ENCODE data around the gene GABBR1. TPM values are rescaled to one million over a fixed set of nuclear protein-coding genes. Genes with fewer than 3 reads are reported as not detected.

Gene GABBR1
- total RNA-seq, 1 donor from 2014 or later: 9.9 TPM

GRCh38 chr6:29530671-29531310 is 102.2 kb downstream of the GABBR1 start:
- no peak overlapping the region for H3K9ac ChIP-seq (ENCODE audit: low read depth in 1 of 3, low read length in 3 of 3)
- no peaks in the 10 kb centered on the region for H3K36me3 ChIP-seq (ENCODE audit: control insufficient read depth in 3 of 3, insufficient read depth in 3 of 3, low read length in 3 of 3)
- H3K4me3 ChIP-seq (ENCODE audit: low read length in 3 of 3): no peak overlapping the region
- H3K9me3 ChIP-seq (ENCODE audit: control insufficient read depth in 3 of 3, low read length in 3 of 3): no peaks in the 10 kb centered on the region
- H3K27ac ChIP-seq (ENCODE audit: low read depth, low read length): no peak overlapping the region
- no peaks in the 10 kb centered on the region for H3K27me3 ChIP-seq (ENCODE audit: control insufficient read depth in 3 of 3, insufficient read depth in 3 of 3, low read length in 3 of 3)
- no peaks in the 10 kb centered on the region for H3K4me1 ChIP-seq (ENCODE audit: control insufficient read depth in 3 of 3, insufficient read depth in 3 of 3, low read length in 3 of 3)

DNA sequence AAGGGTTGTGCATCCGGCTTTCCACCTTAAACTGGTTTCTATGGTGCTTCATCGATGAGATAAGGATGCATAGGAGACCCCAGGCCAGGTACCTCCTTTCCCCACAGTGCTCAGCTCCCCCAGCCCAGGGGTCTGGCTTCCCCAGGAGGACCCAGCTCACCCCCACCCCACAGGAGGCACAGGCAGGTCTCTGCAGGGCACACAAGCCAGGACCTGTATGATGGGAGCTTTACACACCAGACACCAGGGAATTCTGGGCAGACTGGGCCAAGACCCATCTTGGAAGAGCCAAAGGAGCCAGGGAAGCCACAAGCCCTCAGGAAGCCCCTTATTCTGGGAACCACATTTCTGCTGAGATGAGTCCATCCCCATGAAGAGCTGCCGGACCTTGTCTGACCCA is 103.0 kb downstream of the GABBR1 start:
- Histone ChIP-seq H3K27ac (ENCODE audit: low read depth, low read length) (no peak overlapping the region), H3K27me3 (ENCODE audit: control insufficient read depth in 3 of 3, insufficient read depth in 3 of 3, low read length in 3 of 3) (no peaks in the 10 kb centered on the region), H3K4me1 (ENCODE audit: control insufficient read depth in 3 of 3, insufficient read depth in 3 of 3, low read length in 3 of 3) (no peaks in the 10 kb centered on the region), H3K9me3 (ENCODE audit: control insufficient read depth in 3 of 3, low read length in 3 of 3) (no peaks in the 10 kb centered on the region), H3K4me3 (ENCODE audit: low read length in 3 of 3) (no peak overlapping the region), H3K9ac (ENCODE audit: low read depth in 1 of 3, low read length in 3 of 3) (no peak overlapping the region), H3K36me3 (ENCODE audit: control insufficient read depth in 3 of 3, insufficient read depth in 3 of 3, low read length in 3 of 3) (no peaks in the 10 kb centered on the region)

DNA sequence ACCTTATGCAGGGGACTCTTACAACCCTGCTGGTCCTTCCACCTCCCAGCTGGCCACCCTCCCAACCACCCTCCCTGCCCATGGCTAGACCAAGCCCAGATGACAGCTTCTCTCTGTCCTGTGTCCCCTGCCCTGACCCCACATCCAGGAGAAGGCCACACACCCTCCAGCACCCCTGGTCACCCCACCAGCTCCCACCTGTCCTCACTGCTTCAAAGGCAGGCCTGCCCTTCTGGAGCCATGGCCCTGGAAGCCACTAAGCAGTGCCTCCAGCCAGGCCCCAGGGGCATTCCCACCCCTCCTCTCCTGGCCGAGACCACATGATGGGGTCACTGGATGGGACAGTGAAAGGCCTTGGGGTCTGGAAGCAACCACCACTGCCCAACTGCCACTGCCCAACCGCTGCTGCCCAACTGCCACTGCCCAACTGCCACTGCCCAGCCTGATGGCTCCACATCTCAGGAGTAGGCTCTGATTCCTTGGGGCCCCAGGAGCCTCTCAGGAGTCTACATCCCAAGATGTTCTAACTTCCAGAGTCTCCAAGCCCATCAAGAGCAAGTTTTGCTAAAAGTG is 103.9 kb downstream of the GABBR1 start:
- no peaks in the 10 kb centered on the region for H3K9me3 ChIP-seq (ENCODE audit: control insufficient read depth in 3 of 3, low read length in 3 of 3)
- no peak overlapping the region for H3K27ac ChIP-seq (ENCODE audit: low read depth, low read length)
- no peaks in the 10 kb centered on the region for H3K36me3 ChIP-seq (ENCODE audit: control insufficient read depth in 3 of 3, insufficient read depth in 3 of 3, low read length in 3 of 3)
- no peaks in the 10 kb centered on the region for H3K27me3 ChIP-seq (ENCODE audit: control insufficient read depth in 3 of 3, insufficient read depth in 3 of 3, low read length in 3 of 3)
- H3K4me1 ChIP-seq (ENCODE audit: control insufficient read depth in 3 of 3, insufficient read depth in 3 of 3, low read length in 3 of 3): no peaks in the 10 kb centered on the region
- H3K9ac ChIP-seq (ENCODE audit: low read depth in 1 of 3, low read length in 3 of 3): no peak overlapping the region
- H3K4me3 ChIP-seq (ENCODE audit: low read length in 3 of 3): no peak overlapping the region

- Histone ChIP-seq H3K27ac (ENCODE audit: low read depth, low read length) (no peak overlapping the region), H3K9ac (ENCODE audit: low read depth in 1 of 3, low read length in 3 of 3) (no peak overlapping the region)
Measured at GRCh38 chr6:29528300-29528931, 104.6 kb downstream of the GABBR1 start.

DNA sequence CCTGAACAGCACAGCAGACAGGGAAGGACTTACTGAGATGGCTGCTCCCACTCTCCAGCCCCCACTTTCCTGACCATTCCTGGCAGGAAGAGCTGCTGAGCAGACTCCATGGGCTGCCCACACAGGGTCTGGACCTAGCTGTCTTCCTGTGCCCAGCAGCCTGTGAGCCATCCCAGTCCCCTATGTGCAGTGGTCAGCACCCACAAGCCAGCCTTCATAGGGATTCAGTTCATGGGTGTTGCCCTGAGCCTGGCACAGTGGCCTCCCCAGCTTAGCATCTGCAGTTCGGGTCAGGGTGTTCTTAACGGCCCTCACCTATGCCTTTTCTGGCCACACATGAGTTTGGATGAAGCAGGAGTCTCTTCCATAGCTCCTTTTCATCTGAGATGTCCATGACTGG is 105.4 kb downstream of the GABBR1 start:
- Histone ChIP-seq H3K4me1 (ENCODE audit: control insufficient read depth in 3 of 3, insufficient read depth in 3 of 3, low read length in 3 of 3) (no peaks in the 10 kb centered on the region), H3K4me3 (ENCODE audit: low read length in 3 of 3) (no peak overlapping the region), H3K27ac (ENCODE audit: low read depth, low read length) (no peak overlapping the region), H3K9ac (ENCODE audit: low read depth in 1 of 3, low read length in 3 of 3) (no peak overlapping the region), H3K36me3 (ENCODE audit: control insufficient read depth in 3 of 3, insufficient read depth in 3 of 3, low read length in 3 of 3) (no peaks in the 10 kb centered on the region), H3K27me3 (ENCODE audit: control insufficient read depth in 3 of 3, insufficient read depth in 3 of 3, low read length in 3 of 3) (no peaks in the 10 kb centered on the region), H3K9me3 (ENCODE audit: control insufficient read depth in 3 of 3, low read length in 3 of 3) (no peaks in the 10 kb centered on the region)

More at GRCh38 chr6:29528300-29528931, 104.6 kb downstream of the GABBR1 start:
- H3K36me3 ChIP-seq (ENCODE audit: control insufficient read depth in 3 of 3, insufficient read depth in 3 of 3, low read length in 3 of 3): no peaks in the 10 kb centered on the region
- H3K4me1 ChIP-seq (ENCODE audit: control insufficient read depth in 3 of 3, insufficient read depth in 3 of 3, low read length in 3 of 3): no peaks in the 10 kb centered on the region
- no peaks in the 10 kb centered on the region for H3K9me3 ChIP-seq (ENCODE audit: control insufficient read depth in 3 of 3, low read length in 3 of 3)
- H3K27me3 ChIP-seq (ENCODE audit: control insufficient read depth in 3 of 3, insufficient read depth in 3 of 3, low read length in 3 of 3): no peaks in the 10 kb centered on the region
- no peak overlapping the region for H3K4me3 ChIP-seq (ENCODE audit: low read length in 3 of 3)

DNA sequence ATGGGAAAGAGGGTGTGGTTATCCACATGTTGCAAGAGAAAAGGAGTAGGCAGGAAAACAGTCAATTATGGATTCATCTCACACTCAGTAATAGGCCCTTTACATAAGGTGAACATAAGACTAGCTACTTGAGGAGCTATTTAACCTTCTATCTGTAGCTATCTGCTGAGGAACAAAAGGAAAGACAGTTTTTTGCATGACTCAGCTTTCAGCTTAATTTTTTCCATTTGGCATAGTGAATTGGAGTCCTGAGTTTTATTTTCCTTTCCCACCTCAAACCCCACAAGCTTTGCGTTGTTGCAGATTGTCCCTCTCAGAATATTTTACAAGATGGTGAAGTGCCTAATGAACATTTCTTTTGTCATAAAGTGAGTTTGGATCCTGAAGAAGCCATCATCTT is 105.9 kb downstream of the GABBR1 start:
- Histone ChIP-seq H3K9me3 (ENCODE audit: control insufficient read depth in 3 of 3, low read length in 3 of 3) (no peaks in the 10 kb centered on the region), H3K36me3 (ENCODE audit: control insufficient read depth in 3 of 3, insufficient read depth in 3 of 3, low read length in 3 of 3) (no peaks in the 10 kb centered on the region), H3K27me3 (ENCODE audit: control insufficient read depth in 3 of 3, insufficient read depth in 3 of 3, low read length in 3 of 3) (no peaks in the 10 kb centered on the region), H3K4me3 (ENCODE audit: low read length in 3 of 3) (no peak overlapping the region), H3K27ac (ENCODE audit: low read depth, low read length) (no peak overlapping the region), H3K4me1 (ENCODE audit: control insufficient read depth in 3 of 3, insufficient read depth in 3 of 3, low read length in 3 of 3) (no peaks in the 10 kb centered on the region), H3K9ac (ENCODE audit: low read depth in 1 of 3, low read length in 3 of 3) (no peak overlapping the region)

DNA sequence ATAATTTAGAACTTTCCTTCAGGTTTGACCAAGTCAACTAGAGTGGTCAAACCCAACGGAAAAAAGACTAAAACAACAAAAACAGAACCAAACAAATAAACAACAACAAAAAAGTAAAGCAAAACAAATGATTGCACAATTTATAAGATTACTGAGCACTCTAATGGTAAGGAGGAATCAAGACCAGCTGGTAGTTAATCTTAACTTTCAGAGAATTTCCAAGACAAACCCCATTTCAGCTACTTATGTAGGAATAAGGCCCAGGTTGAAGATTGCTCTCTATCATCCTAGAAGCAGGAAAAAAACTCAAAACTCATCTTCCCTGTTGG is 107.7 kb downstream of the GABBR1 start:
- no peaks in the 10 kb centered on the region for H3K4me1 ChIP-seq (ENCODE audit: control insufficient read depth in 3 of 3, insufficient read depth in 3 of 3, low read length in 3 of 3)
- H3K27me3 ChIP-seq (ENCODE audit: control insufficient read depth in 3 of 3, insufficient read depth in 3 of 3, low read length in 3 of 3): no peaks in the 10 kb centered on the region
- no peaks in the 10 kb centered on the region for H3K9me3 ChIP-seq (ENCODE audit: control insufficient read depth in 3 of 3, low read length in 3 of 3)
- no peak overlapping the region for H3K9ac ChIP-seq (ENCODE audit: low read depth in 1 of 3, low read length in 3 of 3)
- H3K4me3 ChIP-seq (ENCODE audit: low read length in 3 of 3): no peak overlapping the region
- H3K27ac ChIP-seq (ENCODE audit: low read depth, low read length): no peak overlapping the region
- no peaks in the 10 kb centered on the region for H3K36me3 ChIP-seq (ENCODE audit: control insufficient read depth in 3 of 3, insufficient read depth in 3 of 3, low read length in 3 of 3)

- no peaks in the 10 kb centered on the region for H3K27me3 ChIP-seq (ENCODE audit: control insufficient read depth in 3 of 3, insufficient read depth in 3 of 3, low read length in 3 of 3)
- no peak overlapping the region for H3K4me3 ChIP-seq (ENCODE audit: low read length in 3 of 3)
- no peak overlapping the region for H3K9ac ChIP-seq (ENCODE audit: low read depth in 1 of 3, low read length in 3 of 3)
- H3K9me3 ChIP-seq (ENCODE audit: control insufficient read depth in 3 of 3, low read length in 3 of 3): no peaks in the 10 kb centered on the region
- H3K4me1 ChIP-seq (ENCODE audit: control insufficient read depth in 3 of 3, insufficient read depth in 3 of 3, low read length in 3 of 3): no peaks in the 10 kb centered on the region
- no peaks in the 10 kb centered on the region for H3K36me3 ChIP-seq (ENCODE audit: control insufficient read depth in 3 of 3, insufficient read depth in 3 of 3, low read length in 3 of 3)
- H3K27ac ChIP-seq (ENCODE audit: low read depth, low read length): no peak overlapping the region
Measured at GRCh38 chr6:29524444-29525310, 108.3 kb downstream of the GABBR1 start.

- no peak overlapping the region for H3K9ac ChIP-seq (ENCODE audit: low read depth in 1 of 3, low read length in 3 of 3)
- no peaks in the 10 kb centered on the region for H3K36me3 ChIP-seq (ENCODE audit: control insufficient read depth in 3 of 3, insufficient read depth in 3 of 3, low read length in 3 of 3)
- H3K9me3 ChIP-seq (ENCODE audit: control insufficient read depth in 3 of 3, low read length in 3 of 3): no peaks in the 10 kb centered on the region
- no peaks in the 10 kb centered on the region for H3K4me1 ChIP-seq (ENCODE audit: control insufficient read depth in 3 of 3, insufficient read depth in 3 of 3, low read length in 3 of 3)
- H3K4me3 ChIP-seq (ENCODE audit: low read length in 3 of 3): no peak overlapping the region
- H3K27me3 ChIP-seq (ENCODE audit: control insufficient read depth in 3 of 3, insufficient read depth in 3 of 3, low read length in 3 of 3): no peaks in the 10 kb centered on the region
- no peak overlapping the region for H3K27ac ChIP-seq (ENCODE audit: low read depth, low read length)
Measured at GRCh38 chr6:29524044-29524443, 108.9 kb downstream of the GABBR1 start.

DNA sequence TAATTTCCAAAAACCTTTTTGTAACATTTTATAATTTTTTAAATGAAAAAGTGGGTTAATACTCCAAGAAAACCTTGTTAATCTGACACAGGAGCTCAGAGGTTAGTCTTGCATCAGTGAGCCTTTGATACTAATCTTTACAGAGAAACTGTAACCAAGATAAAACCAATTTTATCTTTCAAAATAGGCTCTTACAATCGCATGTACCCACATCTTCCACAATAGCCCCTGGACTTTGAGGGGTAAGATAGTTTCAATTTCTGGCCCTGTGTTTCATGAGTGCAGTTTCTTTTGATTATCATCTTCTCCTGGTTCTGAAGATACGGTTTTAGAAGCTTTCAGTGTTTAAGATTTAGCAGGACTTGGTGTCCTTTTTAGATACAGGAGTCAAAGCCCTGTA is 110.8 kb downstream of the GABBR1 start:
- no peak overlapping the region for H3K4me3 ChIP-seq (ENCODE audit: low read length in 3 of 3)
- no peaks in the 10 kb centered on the region for H3K9me3 ChIP-seq (ENCODE audit: control insufficient read depth in 3 of 3, low read length in 3 of 3)
- H3K27me3 ChIP-seq (ENCODE audit: control insufficient read depth in 3 of 3, insufficient read depth in 3 of 3, low read length in 3 of 3): no peaks in the 10 kb centered on the region
- H3K4me1 ChIP-seq (ENCODE audit: control insufficient read depth in 3 of 3, insufficient read depth in 3 of 3, low read length in 3 of 3): no peaks in the 10 kb centered on the region
- no peak overlapping the region for H3K9ac ChIP-seq (ENCODE audit: low read depth in 1 of 3, low read length in 3 of 3)
- no peak overlapping the region for H3K27ac ChIP-seq (ENCODE audit: low read depth, low read length)
- H3K36me3 ChIP-seq (ENCODE audit: control insufficient read depth in 3 of 3, insufficient read depth in 3 of 3, low read length in 3 of 3): no peaks in the 10 kb centered on the region

Measured in skeletal muscle tissue (tissue), 4 donors.